Breast epithelium (tissue), 4 donors: ENCODE results near the gene CEP112. TPM values are rescaled to one million over a fixed set of nuclear protein-coding genes. Genes with fewer than 3 reads are reported as not detected.

ENCODE experiments used
- DNase-seq, 2 donors: peaks; one replicate each; pipeline ENCODE4 v3.0.0-alpha.2; 2019; ENCODE audit warnings: low spot score in 2 of 2
- H3K27ac ChIP-seq, 2 donors: fragments of 200-600 bp; sonication (generic) in 1 of 2; one replicate each; pipeline ENCODE4 v1.5.1; 2016 to 2019; ENCODE audit warnings: mild to moderate bottlenecking in 1 of 2
- H3K27me3 ChIP-seq, 2 donors: fragments of 200-600 bp; sonication (generic) in 1 of 2; one replicate each; pipeline versions ENCODE4 v1.5.1 to v1.6.0; 2017 to 2019; ENCODE audit warnings: control low read depth in 1 of 2, mild to moderate bottlenecking in 1 of 2
- H3K36me3 ChIP-seq: fragments of 200-600 bp; one replicate; pipeline ENCODE4 v1.5.1; 2019
- H3K4me1 ChIP-seq, 2 donors: fragments of 200-600 bp; sonication (generic); one replicate each; pipeline ENCODE4 v1.5.1; 2016 to 2019; ENCODE audit warnings: control low read depth in 1 of 2
- H3K4me3 ChIP-seq, 3 donors: fragments of 200-600 bp; sonication (generic); 1 replicate in 2 of 3; 2 replicates in 1 of 3; pipeline ENCODE4 v1.5.1; 2016 to 2019; ENCODE audit warnings: mild to moderate bottlenecking in 3 of 3, moderate library complexity in 2 of 3
- H3K9me3 ChIP-seq, 2 donors: fragments of 200-600 bp; sonication (generic) in 1 of 2; one replicate each; pipeline ENCODE4 v1.5.1; 2016 to 2019; ENCODE audit warnings: control low read depth in 1 of 2
- CTCF ChIP-seq, 3 donors: fragments of 450-650 bp; IDR thresholded peaks; one replicate each; pipeline ENCODE4 v1.5.1; 2016 to 2017; ENCODE audit warnings: antibody characterized with exemption in 3 of 3, mild to moderate bottlenecking in 3 of 3, moderate library complexity in 3 of 3
- POLR2A ChIP-seq: fragments of 450-650 bp; IDR thresholded peaks from one replicate; pipeline ENCODE4 v1.6.1; 2016; ENCODE audit warnings: antibody characterized with exemption, mild to moderate bottlenecking, moderate library complexity
- POLR2AphosphoS5 ChIP-seq, 3 donors: sonication (generic); formaldehyde crosslinking; IDR thresholded peaks; one replicate each; pipeline ENCODE4 v1.6.1; 2017; ENCODE audit warnings: antibody characterized with exemption in 3 of 3
- intact Hi-C: fragments of 100-400 bp; cut with DNase I; formaldehyde crosslinking; loops from one replicate; pipeline ENCODE4 v1.15.1; 2023; ENCODE audit warnings: low total_unique reads
- total RNA-seq, 3 donors: library from RNA; depleted of rRNA; stranded (reverse); fragments of >200 nt; gene quantifications; one replicate each; pipeline ENCODE4 v1.1.0, GENCODE V29; 2016

Gene CEP112
- total RNA-seq, 3 donors from 2014 or later = 12.9 to 27.2 (median 18.0) TPM

GRCh38 chr17:66152756-66153155 is 39.2 kb downstream of the CEP112 start:
- Histone ChIP-seq H3K36me3 (no peaks in the 10 kb centered on the region), H3K4me1 (no peaks in the 10 kb centered on the region), H3K27me3 (no peaks in the 10 kb centered on the region), H3K9me3 (no peaks in the 10 kb centered on the region), H3K27ac (no peak overlapping the region), H3K4me3 (no peak overlapping the region)
- TF ChIP-seq POLR2A (no peak), CTCF (IDR thresholded peaks at IDR 0.05) (no peak), POLR2AphosphoS5 (IDR thresholded peaks at IDR 0.05) (no peak)
- intact Hi-C loops = no loop called here
- no peak for DNase-seq

GRCh38 chr17:66150708-66151107 is 41.2 kb downstream of the CEP112 start:
- TF ChIP-seq POLR2A (no peak), CTCF (IDR thresholded peaks at IDR 0.05) (no peak), POLR2AphosphoS5 (IDR thresholded peaks at IDR 0.05) (no peak)
- Histone ChIP-seq H3K4me1 (no peaks in the 10 kb centered on the region), H3K27me3 (no peaks in the 10 kb centered on the region), H3K9me3 (no peaks in the 10 kb centered on the region), H3K4me3 (no peak overlapping the region), H3K36me3 (no peaks in the 10 kb centered on the region), H3K27ac (no peak overlapping the region)
- DNase-seq = no peak
- intact Hi-C loops = no loop called here

- TF ChIP-seq CTCF (IDR thresholded peaks at IDR 0.05) (no peak), POLR2A (no peak), POLR2AphosphoS5 (IDR thresholded peaks at IDR 0.05) (no peak)
- no peaks in the 10 kb centered on the region for H3K27me3 ChIP-seq
- H3K27ac ChIP-seq = no peak overlapping the region
- no peaks in the 10 kb centered on the region for H3K36me3 ChIP-seq
- intact Hi-C loops = no loop called here
- H3K9me3 ChIP-seq = no peaks in the 10 kb centered on the region
- no peak for DNase-seq
- no peaks in the 10 kb centered on the region for H3K4me1 ChIP-seq
- H3K4me3 ChIP-seq = no peak overlapping the region
Measured at GRCh38 chr17:66149562-66149961, 42.4 kb downstream of the CEP112 start.

- Histone ChIP-seq H3K27ac (no peak overlapping the region), H3K27me3 (no peaks in the 10 kb centered on the region), H3K4me1 (no peaks in the 10 kb centered on the region), H3K4me3 (no peak overlapping the region), H3K9me3 (no peaks in the 10 kb centered on the region), H3K36me3 (no peaks in the 10 kb centered on the region)
- TF ChIP-seq POLR2AphosphoS5 (IDR thresholded peaks at IDR 0.05) (no peak), CTCF (IDR thresholded peaks at IDR 0.05) (no peak), POLR2A (no peak)
- intact Hi-C loops = no loop called here
- no peak for DNase-seq
Measured at GRCh38 chr17:66146394-66146793, 45.5 kb downstream of the CEP112 start.

- H3K4me1 ChIP-seq = no peaks in the 10 kb centered on the region
- intact Hi-C loops = no loop called here
- no peak overlapping the region for H3K27ac ChIP-seq
- no peaks in the 10 kb centered on the region for H3K27me3 ChIP-seq
- no peaks in the 10 kb centered on the region for H3K36me3 ChIP-seq
- no peak for TF ChIP-seq POLR2A
- TF ChIP-seq POLR2AphosphoS5 (IDR thresholded peaks at IDR 0.05) = no peak
- no peak for TF ChIP-seq CTCF (IDR thresholded peaks at IDR 0.05)
- H3K9me3 ChIP-seq = no peaks in the 10 kb centered on the region
- H3K4me3 ChIP-seq = no peak overlapping the region
- DNase-seq = no peak
Measured at GRCh38 chr17:66143657-66144282, 48.2 kb downstream of the CEP112 start.
